ENCODE measurements around the gene CCDC24.

GRCh38 chr1:43956234-43956633, 35.2 kb upstream of the CCDC24 start:
- TF ChIP-seq CTCF (IDR thresholded peaks at IDR 0.05) = no peak
- TF ChIP-seq POLR2A (IDR thresholded peaks at IDR 0.05) = no peak
